ENCODE measurements around the gene WNK2. TPM values are rescaled to one million over a fixed set of nuclear protein-coding genes. Genes with fewer than 3 reads are reported as not detected.

The WNK2 gene
- total RNA-seq, 3 donors from 2014 or later, result 2.7 to 3.3 (median 3.0) TPM

DNA sequence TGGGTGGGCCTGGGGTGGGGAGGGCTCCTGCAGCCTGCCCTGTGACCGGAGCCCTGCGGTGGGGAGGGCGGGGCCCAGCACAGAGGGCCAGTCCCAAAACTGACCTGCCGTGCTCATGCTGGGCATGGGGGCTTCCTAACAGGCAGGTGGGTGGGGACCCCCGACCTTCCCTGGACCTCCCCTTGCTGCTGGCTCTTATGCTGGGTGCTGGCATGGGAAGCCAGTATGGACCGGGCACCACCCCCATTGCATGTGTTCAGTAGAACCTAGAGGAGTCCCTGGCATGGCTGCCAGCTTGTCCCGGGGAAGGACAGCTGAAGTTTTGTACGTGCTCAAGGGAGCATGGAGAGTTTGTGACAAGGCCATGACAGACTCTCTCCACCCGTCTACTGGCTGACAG is 37.1 kb downstream of the WNK2 start:
- no peak for ATAC-seq
- no peak for DNase-seq
- Mint-ChIP-seq H3K4me3 (no peak overlapping the region), H3K27me3 (ENCODE audit: low read depth) (peaks cover 2% of the 10 kb centered on the region), H3K9me3 (no peaks in the 10 kb centered on the region), H3K36me3 (ENCODE audit: insufficient read depth) (no peaks in the 10 kb centered on the region), H3K4me1 (ENCODE audit: low read depth) (peaks cover 2% of the 10 kb centered on the region)

GRCh38 chr9:93222890-93223259 is 38.9 kb downstream of the WNK2 start:
- H3K9me3 Mint-ChIP-seq, result no peaks in the 10 kb centered on the region
- ATAC-seq (no peak), DNase-seq (no peak)
- no peaks in the 10 kb centered on the region for H3K36me3 Mint-ChIP-seq (ENCODE audit: insufficient read depth)
- H3K4me1 Mint-ChIP-seq (ENCODE audit: low read depth), result peaks cover 2% of the 10 kb centered on the region
- H3K4me3 Mint-ChIP-seq, result no peak overlapping the region
- peaks cover 2% of the 10 kb centered on the region for H3K27me3 Mint-ChIP-seq (ENCODE audit: low read depth)

- Mint-ChIP-seq H3K4me3 (no peak overlapping the region), H3K27me3 (ENCODE audit: low read depth) (peaks cover 2% of the 10 kb centered on the region), H3K9me3 (no peaks in the 10 kb centered on the region), H3K36me3 (ENCODE audit: insufficient read depth) (no peaks in the 10 kb centered on the region), H3K4me1 (ENCODE audit: low read depth) (peaks cover 2% of the 10 kb centered on the region)
- no peak for ATAC-seq
- DNase-seq, result no peak
Measured at GRCh38 chr9:93223260-93224180, 39.6 kb downstream of the WNK2 start.

DNA sequence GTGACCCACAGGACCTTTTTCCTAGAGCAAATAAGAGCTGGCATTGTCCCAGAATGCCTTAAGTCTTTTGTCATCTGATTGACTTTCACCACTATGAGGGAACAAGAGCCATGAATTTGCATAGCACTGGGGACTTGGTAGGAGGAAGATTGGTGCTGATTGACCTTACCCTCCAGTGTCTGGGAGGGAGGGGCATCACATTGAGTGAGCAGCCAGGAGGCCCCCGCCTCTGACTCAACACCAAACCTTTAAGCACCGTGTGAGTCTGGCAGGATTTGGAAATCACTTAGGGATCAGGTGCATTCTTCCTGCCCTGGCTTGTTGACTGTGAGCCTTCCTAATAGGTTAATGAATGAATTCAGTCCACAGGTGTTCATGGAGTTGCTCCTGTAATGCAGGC is 40.7 kb downstream of the WNK2 start:
- ATAC-seq (no peak), DNase-seq (no peak)
- H3K9me3 Mint-ChIP-seq, result no peaks in the 10 kb centered on the region
- peaks cover 2% of the 10 kb centered on the region for H3K27me3 Mint-ChIP-seq (ENCODE audit: low read depth)
- no peak overlapping the region for H3K4me3 Mint-ChIP-seq
- H3K4me1 Mint-ChIP-seq (ENCODE audit: low read depth), result peaks cover 2% of the 10 kb centered on the region
- no peaks in the 10 kb centered on the region for H3K36me3 Mint-ChIP-seq (ENCODE audit: insufficient read depth)

DNA sequence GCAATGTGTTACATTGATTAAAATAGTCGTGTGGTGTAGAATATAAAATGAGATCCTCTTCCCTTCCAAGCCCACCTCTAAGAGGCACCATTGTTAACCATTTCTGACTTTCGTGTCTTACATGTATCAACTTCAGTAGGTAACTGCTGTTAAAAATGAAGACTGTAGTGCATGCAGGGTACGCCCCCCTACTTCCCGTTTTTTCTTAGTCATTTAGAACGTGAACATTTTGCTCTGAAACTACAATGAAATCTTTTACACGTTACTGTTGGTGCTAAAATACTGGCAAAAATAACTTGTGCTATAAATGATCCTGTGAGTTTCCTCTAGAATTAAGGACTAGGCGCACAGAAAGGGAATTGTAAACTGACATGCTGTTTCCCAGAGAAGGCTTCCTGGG is 41.5 kb downstream of the WNK2 start:
- Mint-ChIP-seq H3K36me3 (ENCODE audit: insufficient read depth) (no peaks in the 10 kb centered on the region), H3K9me3 (no peaks in the 10 kb centered on the region), H3K27me3 (ENCODE audit: low read depth) (peaks cover 4% of the 10 kb centered on the region), H3K4me1 (ENCODE audit: low read depth) (peaks cover 2% of the 10 kb centered on the region), H3K4me3 (no peak overlapping the region)
- ATAC-seq (no peak), DNase-seq (no peak)

- no peaks in the 10 kb centered on the region for H3K36me3 Mint-ChIP-seq (ENCODE audit: insufficient read depth)
- ATAC-seq (no peak), DNase-seq (no peak)
- H3K4me1 Mint-ChIP-seq (ENCODE audit: low read depth), result peaks cover 2% of the 10 kb centered on the region
- H3K9me3 Mint-ChIP-seq, result no peaks in the 10 kb centered on the region
- no peak overlapping the region for H3K4me3 Mint-ChIP-seq
- H3K27me3 Mint-ChIP-seq (ENCODE audit: low read depth), result peaks cover 6% of the 10 kb centered on the region
Measured at GRCh38 chr9:93225892-93226291, 42.0 kb downstream of the WNK2 start.

GRCh38 chr9:93226819-93227218 is 42.9 kb downstream of the WNK2 start:
- Mint-ChIP-seq H3K4me1 (ENCODE audit: low read depth) (peaks cover 2% of the 10 kb centered on the region), H3K9me3 (no peaks in the 10 kb centered on the region), H3K36me3 (ENCODE audit: insufficient read depth) (no peaks in the 10 kb centered on the region), H3K4me3 (no peak overlapping the region), H3K27me3 (ENCODE audit: low read depth) (peaks cover 11% of the 10 kb centered on the region)
- no peak for ATAC-seq
- DNase-seq, result no peak

DNA sequence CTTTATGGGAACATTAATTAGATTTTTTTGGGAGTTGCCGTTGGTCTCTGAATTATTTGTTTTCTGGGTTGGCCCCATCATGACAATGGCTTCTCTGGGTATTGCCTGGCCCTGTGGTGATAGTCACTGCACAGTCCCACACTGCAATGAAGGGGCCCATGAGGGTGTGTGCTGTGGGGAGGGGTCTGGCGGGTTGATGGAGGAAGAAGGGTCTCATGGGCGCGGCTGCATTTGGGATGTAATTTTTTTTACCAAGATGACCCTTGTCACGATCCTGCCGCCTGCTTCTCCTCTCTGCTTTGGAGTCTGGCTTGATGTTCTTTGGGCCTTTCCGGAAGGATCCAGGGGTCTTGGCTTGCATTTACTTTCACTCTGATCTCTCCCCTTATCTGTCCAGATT is 44.1 kb downstream of the WNK2 start:
- no peak for DNase-seq
- peaks cover 2% of the 10 kb centered on the region for H3K4me1 Mint-ChIP-seq (ENCODE audit: low read depth)
- H3K27me3 Mint-ChIP-seq (ENCODE audit: low read depth), result peaks cover 21% of the 10 kb centered on the region
- H3K36me3 Mint-ChIP-seq (ENCODE audit: insufficient read depth), result no peaks in the 10 kb centered on the region
- no peak overlapping the region for H3K4me3 Mint-ChIP-seq
- H3K9me3 Mint-ChIP-seq, result no peaks in the 10 kb centered on the region
- ATAC-seq, result no peak

GRCh38 chr9:93228453-93228852 is 44.5 kb downstream of the WNK2 start:
- H3K36me3 Mint-ChIP-seq (ENCODE audit: insufficient read depth), result no peaks in the 10 kb centered on the region
- DNase-seq (no peak), ATAC-seq (no peak)
- H3K4me1 Mint-ChIP-seq (ENCODE audit: low read depth), result peaks cover 2% of the 10 kb centered on the region
- H3K4me3 Mint-ChIP-seq, result no peak overlapping the region
- peaks cover 24% of the 10 kb centered on the region for H3K27me3 Mint-ChIP-seq (ENCODE audit: low read depth)
- H3K9me3 Mint-ChIP-seq, result no peaks in the 10 kb centered on the region

DNA sequence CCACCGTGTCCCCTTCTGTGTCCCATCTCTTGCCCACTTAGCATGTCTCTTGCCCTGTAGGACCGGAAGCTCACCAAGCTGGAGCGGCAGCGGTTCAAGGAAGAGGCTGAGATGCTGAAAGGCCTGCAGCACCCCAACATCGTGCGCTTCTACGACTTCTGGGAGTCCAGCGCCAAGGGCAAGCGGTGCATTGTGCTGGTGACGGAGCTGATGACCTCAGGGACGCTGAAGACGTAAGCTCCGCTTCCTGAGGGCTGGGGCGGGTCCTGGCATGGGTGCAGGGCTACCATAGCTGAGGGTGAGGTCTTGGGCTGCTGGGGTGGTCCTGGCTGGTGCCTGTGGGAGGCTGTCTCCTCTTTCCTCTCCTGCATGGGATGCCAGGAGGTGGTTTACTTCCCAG is 45.7 kb downstream of the WNK2 start:
- Mint-ChIP-seq H3K36me3 (ENCODE audit: insufficient read depth) (no peaks in the 10 kb centered on the region), H3K9me3 (no peaks in the 10 kb centered on the region), H3K27me3 (ENCODE audit: low read depth) (peaks cover 27% of the 10 kb centered on the region), H3K4me1 (ENCODE audit: low read depth) (peaks cover 2% of the 10 kb centered on the region), H3K4me3 (no peak overlapping the region)
- DNase-seq, result no peak
- no peak for ATAC-seq

DNA sequence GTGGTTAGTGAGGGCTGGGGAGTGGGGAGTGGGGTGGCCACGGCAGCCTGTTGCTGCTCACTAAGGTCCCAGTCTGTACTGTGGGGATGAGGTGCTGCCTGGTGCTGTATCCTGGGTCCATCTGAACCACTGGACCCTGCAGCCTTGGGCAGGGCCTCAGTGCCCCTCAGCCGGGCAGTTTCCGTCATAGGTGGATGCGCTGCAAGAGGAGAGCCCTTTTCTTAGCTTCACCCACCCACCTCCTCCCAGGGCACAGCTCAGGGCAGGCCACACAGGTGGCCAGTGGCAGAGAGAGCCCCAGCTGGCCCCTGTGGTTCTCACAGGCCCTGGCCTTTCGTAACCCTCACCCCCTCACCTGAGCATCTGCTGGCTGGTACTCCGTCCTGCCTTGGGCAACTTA is 46.2 kb downstream of the WNK2 start:
- no peak overlapping the region for H3K4me3 Mint-ChIP-seq
- H3K4me1 Mint-ChIP-seq (ENCODE audit: low read depth), result peaks cover 2% of the 10 kb centered on the region
- H3K36me3 Mint-ChIP-seq (ENCODE audit: insufficient read depth), result no peaks in the 10 kb centered on the region
- H3K9me3 Mint-ChIP-seq, result no peaks in the 10 kb centered on the region
- ATAC-seq, result no peak
- peaks cover 25% of the 10 kb centered on the region for H3K27me3 Mint-ChIP-seq (ENCODE audit: low read depth)
- DNase-seq, result no peak

- peaks cover 26% of the 10 kb centered on the region for H3K27me3 Mint-ChIP-seq (ENCODE audit: low read depth)
- no peak overlapping the region for H3K4me3 Mint-ChIP-seq
- no peak for DNase-seq
- peaks cover 2% of the 10 kb centered on the region for H3K4me1 Mint-ChIP-seq (ENCODE audit: low read depth)
- ATAC-seq, result no peak
- no peaks in the 10 kb centered on the region for H3K9me3 Mint-ChIP-seq
- no peaks in the 10 kb centered on the region for H3K36me3 Mint-ChIP-seq (ENCODE audit: insufficient read depth)
Measured at GRCh38 chr9:93230601-93231000, 46.7 kb downstream of the WNK2 start.

- Mint-ChIP-seq H3K36me3 (ENCODE audit: insufficient read depth) (no peaks in the 10 kb centered on the region), H3K4me3 (no peak overlapping the region), H3K27me3 (ENCODE audit: low read depth) (peaks cover 26% of the 10 kb centered on the region), H3K9me3 (no peaks in the 10 kb centered on the region), H3K4me1 (ENCODE audit: low read depth) (no peaks in the 10 kb centered on the region)
- no peak for DNase-seq
- no peak for ATAC-seq
Measured at GRCh38 chr9:93231121-93231694, 47.3 kb downstream of the WNK2 start.

- Mint-ChIP-seq H3K4me3 (no peak overlapping the region), H3K27me3 (ENCODE audit: low read depth) (peaks cover 26% of the 10 kb centered on the region), H3K36me3 (ENCODE audit: insufficient read depth) (no peaks in the 10 kb centered on the region), H3K4me1 (ENCODE audit: low read depth) (no peaks in the 10 kb centered on the region), H3K9me3 (peaks cover under 1% of the 10 kb centered on the region)
- no peak for DNase-seq
- ATAC-seq, result no peak
Measured at GRCh38 chr9:93231716-93232115, 47.8 kb downstream of the WNK2 start.

- H3K4me3 Mint-ChIP-seq, result no peak overlapping the region
- peaks cover 4% of the 10 kb centered on the region for H3K4me1 Mint-ChIP-seq (ENCODE audit: low read depth)
- peaks cover 26% of the 10 kb centered on the region for H3K27me3 Mint-ChIP-seq (ENCODE audit: low read depth)
- ATAC-seq, result no peak
- no peak for DNase-seq
- H3K9me3 Mint-ChIP-seq, result peaks cover 8% of the 10 kb centered on the region
- H3K36me3 Mint-ChIP-seq (ENCODE audit: insufficient read depth), result no peaks in the 10 kb centered on the region
Measured at GRCh38 chr9:93232388-93232960, 48.5 kb downstream of the WNK2 start.

Data from activated T-cell treated with anti-CD3 and anti-CD28 coated beads, Interleukin-2, amount 50 U/mL, for 4 hours (primary cell).